Measurements from ENCODE around the gene COL13A1. TPM values are rescaled to one million over a fixed set of nuclear protein-coding genes. Genes with fewer than 3 reads are reported as not detected.

COL13A1 gene
- total RNA-seq, 1 donor from 2014 or later = 0.86 TPM

DNA sequence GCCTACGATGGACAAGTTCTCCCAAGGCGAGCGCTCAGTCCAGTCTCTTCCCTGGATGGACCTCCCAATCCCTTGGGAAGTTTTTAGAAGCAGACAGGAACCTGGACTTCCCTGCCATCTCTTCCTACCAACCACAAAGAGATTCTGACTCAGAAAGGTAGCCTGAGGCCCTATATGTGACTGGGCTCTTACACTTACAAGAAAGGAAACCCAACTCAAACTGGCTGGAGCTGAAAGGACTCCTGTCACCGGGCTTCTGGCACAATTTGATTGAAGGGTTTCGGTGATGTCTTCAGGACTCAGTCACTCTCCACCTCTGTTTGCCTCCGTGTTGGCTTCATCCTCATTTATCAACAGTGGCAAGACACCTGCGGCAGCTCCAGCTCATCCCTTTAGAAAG lies 3.7 kb upstream of the COL13A1 start:
- H2AFZ ChIP-seq (ENCODE audit: low read depth, low read length) = no peak overlapping the region
- peaks cover 7% of the 10 kb centered on the region for H3K79me2 ChIP-seq (ENCODE audit: insufficient read depth, low read length)
- H3K36me3 Mint-ChIP-seq (ENCODE audit: low read depth, unreplicated experiment) = no peaks in the 10 kb centered on the region
- no peaks in the 10 kb centered on the region for H3K4me1 Mint-ChIP-seq (ENCODE audit: low read depth, unreplicated experiment)
- H3K27me3 Mint-ChIP-seq (ENCODE audit: low read depth, unreplicated experiment) = peaks cover 51% of the 10 kb centered on the region
- FAIRE-seq (no peak), DNase-seq (ENCODE audit: low read depth) (no peak)
- peaks cover 14% of the 10 kb centered on the region for H3K4me1 ChIP-seq (ENCODE audit: insufficient read depth, low read length)
- no peak overlapping the region for H3K4me3 Mint-ChIP-seq (ENCODE audit: unreplicated experiment)
- peaks cover 7% of the 10 kb centered on the region for H3K27me3 ChIP-seq (ENCODE audit: insufficient read depth, low read length)
- no peak overlapping the region for H3K27ac Mint-ChIP-seq (ENCODE audit: unreplicated experiment)
- no peak overlapping the region for H3K4me2 ChIP-seq (ENCODE audit: low read length)
- no peak overlapping the region for H3K4me3 ChIP-seq (ENCODE audit: insufficient read depth, low read depth, low read length)
- H3K36me3 ChIP-seq (ENCODE audit: insufficient read depth, low read length) = no peaks in the 10 kb centered on the region
- no peak overlapping the region for H3K9ac ChIP-seq (ENCODE audit: low read length)
- H3K27ac ChIP-seq (ENCODE audit: low read depth, low read length) = no peak overlapping the region
- peaks cover 14% of the 10 kb centered on the region for H3K9me3 Mint-ChIP-seq (ENCODE audit: unreplicated experiment)
- H4K20me1 ChIP-seq (ENCODE audit: insufficient read depth, low read length) = no peaks in the 10 kb centered on the region
- TF ChIP-seq EZH2 (IDR thresholded peaks at IDR 0.05; ENCODE audit: insufficient read depth, low read length) = no peak
- TF ChIP-seq, protein P1, sequence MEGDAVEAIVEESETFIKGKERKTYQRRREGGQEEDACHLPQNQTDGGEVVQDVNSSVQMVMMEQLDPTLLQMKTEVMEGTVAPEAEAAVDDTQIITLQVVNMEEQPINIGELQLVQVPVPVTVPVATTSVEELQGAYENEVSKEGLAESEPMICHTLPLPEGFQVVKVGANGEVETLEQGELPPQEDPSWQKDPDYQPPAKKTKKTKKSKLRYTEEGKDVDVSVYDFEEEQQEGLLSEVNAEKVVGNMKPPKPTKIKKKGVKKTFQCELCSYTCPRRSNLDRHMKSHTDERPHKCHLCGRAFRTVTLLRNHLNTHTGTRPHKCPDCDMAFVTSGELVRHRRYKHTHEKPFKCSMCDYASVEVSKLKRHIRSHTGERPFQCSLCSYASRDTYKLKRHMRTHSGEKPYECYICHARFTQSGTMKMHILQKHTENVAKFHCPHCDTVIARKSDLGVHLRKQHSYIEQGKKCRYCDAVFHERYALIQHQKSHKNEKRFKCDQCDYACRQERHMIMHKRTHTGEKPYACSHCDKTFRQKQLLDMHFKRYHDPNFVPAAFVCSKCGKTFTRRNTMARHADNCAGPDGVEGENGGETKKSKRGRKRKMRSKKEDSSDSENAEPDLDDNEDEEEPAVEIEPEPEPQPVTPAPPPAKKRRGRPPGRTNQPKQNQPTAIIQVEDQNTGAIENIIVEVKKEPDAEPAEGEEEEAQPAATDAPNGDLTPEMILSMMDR (IDR thresholded peaks at IDR 0.05; ENCODE audit: insufficient read depth, low read depth, low read length) = no peak
- peaks cover 12% of the 10 kb centered on the region for H3K9me3 ChIP-seq (ENCODE audit: insufficient read depth, low read depth, low read length)

DNA sequence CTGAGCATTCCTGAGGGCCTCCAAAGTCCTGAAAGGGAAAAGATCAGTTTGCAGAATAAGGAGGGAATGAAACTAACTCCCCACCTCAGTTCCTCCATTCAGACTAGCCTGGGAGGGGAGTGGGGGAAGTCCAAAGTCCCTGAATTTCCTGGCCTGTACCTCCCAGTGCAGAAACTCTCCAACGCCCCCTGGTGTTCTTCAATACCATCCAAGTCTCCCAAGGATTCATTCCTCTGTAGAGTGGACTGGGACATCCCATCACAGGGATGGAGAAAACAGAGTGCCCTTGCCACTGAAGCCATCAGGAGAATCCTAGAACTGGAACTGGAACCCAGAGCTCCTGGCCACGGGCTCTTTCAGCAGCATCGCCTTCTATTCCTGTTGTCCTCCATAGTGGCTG lies 1.6 kb upstream of the COL13A1 start:
- FAIRE-seq (peak; percentile 94), DNase-seq (ENCODE audit: low read depth) (peak; percentile 44)
- H3K9me3 ChIP-seq (ENCODE audit: insufficient read depth, low read depth, low read length) = peaks cover 10% of the 10 kb centered on the region
- TF ChIP-seq EZH2 (IDR thresholded peaks at IDR 0.05; ENCODE audit: insufficient read depth, low read length) = no peak
- TF ChIP-seq, protein P1 (IDR thresholded peaks at IDR 0.05; ENCODE audit: insufficient read depth, low read depth, low read length) = peak; percentile 75
- H3K9ac ChIP-seq (ENCODE audit: low read length) = no peak overlapping the region
- no peak overlapping the region for H2AFZ ChIP-seq (ENCODE audit: low read depth, low read length)
- no peak overlapping the region for H3K4me2 ChIP-seq (ENCODE audit: low read length)
- no peak overlapping the region for H3K27ac ChIP-seq (ENCODE audit: low read depth, low read length)
- Mint-ChIP-seq H3K4me3 (ENCODE audit: unreplicated experiment) (no peak overlapping the region), H3K36me3 (ENCODE audit: low read depth, unreplicated experiment) (peaks cover 2% of the 10 kb centered on the region), H3K27me3 (ENCODE audit: low read depth, unreplicated experiment) (peaks cover 59% of the 10 kb centered on the region), H3K4me1 (ENCODE audit: low read depth, unreplicated experiment) (peaks cover 2% of the 10 kb centered on the region), H3K27ac (ENCODE audit: unreplicated experiment) (no peak overlapping the region), H3K9me3 (ENCODE audit: unreplicated experiment) (peaks cover 17% of the 10 kb centered on the region)
- H3K4me3 ChIP-seq (ENCODE audit: insufficient read depth, low read depth, low read length) = no peak overlapping the region
- H3K4me1 ChIP-seq (ENCODE audit: insufficient read depth, low read length) = peaks cover 24% of the 10 kb centered on the region
- peaks cover 28% of the 10 kb centered on the region for H3K79me2 ChIP-seq (ENCODE audit: insufficient read depth, low read length)
- peaks cover 5% of the 10 kb centered on the region for H4K20me1 ChIP-seq (ENCODE audit: insufficient read depth, low read length)
- H3K27me3 ChIP-seq (ENCODE audit: insufficient read depth, low read length) = peaks cover 3% of the 10 kb centered on the region
- H3K36me3 ChIP-seq (ENCODE audit: insufficient read depth, low read length) = no peaks in the 10 kb centered on the region

DNA sequence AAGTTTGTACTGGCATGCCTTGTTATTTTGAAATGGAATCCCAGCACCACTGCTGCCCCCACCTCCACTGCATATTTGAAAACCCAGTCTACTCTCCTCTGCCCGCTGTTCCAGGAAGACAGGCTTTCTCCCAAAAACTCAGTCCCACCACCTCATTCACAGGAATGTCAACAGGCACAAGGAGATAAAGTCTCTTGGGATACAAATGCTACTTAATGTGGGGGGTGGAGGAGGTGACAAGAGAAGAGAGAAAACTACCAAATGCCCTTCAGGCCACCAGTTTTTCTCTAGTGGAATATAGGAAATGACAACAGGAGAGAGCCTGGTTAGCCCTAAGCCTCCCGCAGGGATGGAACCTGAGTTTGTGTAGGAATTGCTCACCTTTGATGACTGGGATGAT lies 1.0 kb upstream of the COL13A1 start:
- peaks cover 32% of the 10 kb centered on the region for H3K79me2 ChIP-seq (ENCODE audit: insufficient read depth, low read length)
- peaks cover 3% of the 10 kb centered on the region for H3K27me3 ChIP-seq (ENCODE audit: insufficient read depth, low read length)
- no peaks in the 10 kb centered on the region for H3K36me3 ChIP-seq (ENCODE audit: insufficient read depth, low read length)
- H3K9ac ChIP-seq (ENCODE audit: low read length) = no peak overlapping the region
- peak overlapping the region; percentile 85 for H3K4me3 Mint-ChIP-seq (ENCODE audit: unreplicated experiment)
- no peak overlapping the region for H2AFZ ChIP-seq (ENCODE audit: low read depth, low read length)
- peaks cover 2% of the 10 kb centered on the region for H3K4me1 Mint-ChIP-seq (ENCODE audit: low read depth, unreplicated experiment)
- no peak overlapping the region for H3K27ac Mint-ChIP-seq (ENCODE audit: unreplicated experiment)
- peaks cover 25% of the 10 kb centered on the region for H3K4me1 ChIP-seq (ENCODE audit: insufficient read depth, low read length)
- TF ChIP-seq, protein P1 (IDR thresholded peaks at IDR 0.05; ENCODE audit: insufficient read depth, low read depth, low read length) = no peak
- no peak for TF ChIP-seq EZH2 (IDR thresholded peaks at IDR 0.05; ENCODE audit: insufficient read depth, low read length)
- peaks cover 61% of the 10 kb centered on the region for H3K27me3 Mint-ChIP-seq (ENCODE audit: low read depth, unreplicated experiment)
- peaks cover 13% of the 10 kb centered on the region for H3K9me3 Mint-ChIP-seq (ENCODE audit: unreplicated experiment)
- H3K4me2 ChIP-seq (ENCODE audit: low read length) = peak overlapping the region; percentile 92
- FAIRE-seq (no peak), DNase-seq (ENCODE audit: low read depth) (no peak)
- no peak overlapping the region for H3K27ac ChIP-seq (ENCODE audit: low read depth, low read length)
- peaks cover 2% of the 10 kb centered on the region for H3K36me3 Mint-ChIP-seq (ENCODE audit: low read depth, unreplicated experiment)
- peaks cover 5% of the 10 kb centered on the region for H3K9me3 ChIP-seq (ENCODE audit: insufficient read depth, low read depth, low read length)
- H4K20me1 ChIP-seq (ENCODE audit: insufficient read depth, low read length) = peaks cover 5% of the 10 kb centered on the region
- no peak overlapping the region for H3K4me3 ChIP-seq (ENCODE audit: insufficient read depth, low read depth, low read length)

Data from astrocyte (in vitro differentiated cells and primary cell).